GM21423 (cell line): ENCODE results near the gene CD40.
A peak's percentile ranks its signal among the peaks of the same experiment; 100 is the strongest.
"Not testable (repeated sequence)": the region's sequence is repeated elsewhere in the genome, so short reads cannot be mapped to it uniquely, and the experiment has no call there.

Experiments
- ATAC-seq: cut with Tn5 transposase; IDR thresholded peaks from one replicate; pipeline ENCODE4 v1.9.1; 2021; ENCODE audit warnings: mild to moderate bottlenecking, moderate library complexity; ENCODE audit not compliant: unreplicated experiment

Gene CD40

GRCh38 chr20:46091622-46092535, 26.2 kb upstream of the CD40 start:
- ATAC-seq = not testable (repeated sequence)

- ATAC-seq = no peak
Measured at GRCh38 chr20:46093531-46093930, 24.6 kb upstream of the CD40 start.

- ATAC-seq = no peak
Measured at GRCh38 chr20:46099491-46100287, 18.4 kb upstream of the CD40 start.

- not testable (repeated sequence) for ATAC-seq
Measured at GRCh38 chr20:46100444-46100843, 17.7 kb upstream of the CD40 start.

- no peak for ATAC-seq
Measured at GRCh38 chr20:46100988-46101387, 17.1 kb upstream of the CD40 start.

GRCh38 chr20:46101957-46102356, 16.2 kb upstream of the CD40 start:
- ATAC-seq = no peak

GRCh38 chr20:46102940-46103339, 15.2 kb upstream of the CD40 start:
- no peak for ATAC-seq

- no peak for ATAC-seq
Measured at GRCh38 chr20:46104262-46104661, 13.9 kb upstream of the CD40 start.

- no peak for ATAC-seq
Measured at GRCh38 chr20:46107061-46107460, 11.1 kb upstream of the CD40 start.

- peak; percentile 77 for ATAC-seq
Measured at GRCh38 chr20:46108435-46108841, 9.7 kb upstream of the CD40 start.

- ATAC-seq = no peak
Measured at GRCh38 chr20:46108976-46109375, 9.1 kb upstream of the CD40 start.

- ATAC-seq = peak; percentile 46
Measured at GRCh38 chr20:46111028-46111835, 6.9 kb upstream of the CD40 start.

GRCh38 chr20:46111836-46112212, 6.3 kb upstream of the CD40 start:
- ATAC-seq = no peak

- no peak for ATAC-seq
Measured at GRCh38 chr20:46112430-46113112, 5.5 kb upstream of the CD40 start.

- no peak for ATAC-seq
Measured at GRCh38 chr20:46113113-46113470, 5.0 kb upstream of the CD40 start.

GRCh38 chr20:46114449-46114848, 3.7 kb upstream of the CD40 start:
- ATAC-seq = no peak

- peak; percentile 49 for ATAC-seq
Measured at GRCh38 chr20:46118481-46119020, 437 bp downstream of the CD40 start.

GRCh38 chr20:46119028-46119546, 973 bp downstream of the CD40 start:
- peak; percentile 50 for ATAC-seq

GRCh38 chr20:46119547-46119946, 1.4 kb downstream of the CD40 start:
- ATAC-seq = no peak

- no peak for ATAC-seq
Measured at GRCh38 chr20:46120136-46120535, 2.0 kb downstream of the CD40 start.
